Lower leg skin (tissue), 3 donors: ENCODE results near the gene ICOS.

Experiments used
- CTCF ChIP-seq, 3 donors: fragments of 450-650 bp; IDR thresholded peaks; one replicate each; pipeline ENCODE4 v1.5.1; 2016; ENCODE audit warnings: antibody characterized with exemption in 3 of 3, mild to moderate bottlenecking in 3 of 3, moderate library complexity in 2 of 3
- POLR2A ChIP-seq, 2 donors: fragments of 450-650 bp; IDR thresholded peaks; one replicate each; pipeline ENCODE4 v1.6.1; 2016 to 2017; ENCODE audit warnings: antibody characterized with exemption in 2 of 2, mild to moderate bottlenecking in 1 of 2, moderate library complexity in 1 of 2

- TF ChIP-seq POLR2A (IDR thresholded peaks at IDR 0.05) = no peak
- no peak for TF ChIP-seq CTCF (IDR thresholded peaks at IDR 0.05)
Measured at GRCh38 chr2:203937788-203938187, 1.2 kb downstream of the ICOS start.
